Neural crest cell (in vitro differentiated cells): ENCODE measurements around the gene SASH1. TPM values are rescaled to one million over a fixed set of nuclear protein-coding genes. Genes with fewer than 3 reads are reported as not detected.

Experiments
- DNase-seq: peaks from one replicate; pipeline ENCODE4 v3.0.0; 2021; ENCODE audit warnings: low read depth, mixed read lengths, low spot score
- H3K27ac Mint-ChIP-seq: one replicate; pipeline ENCODE4 v1.8.0; 2021; ENCODE audit warnings: mild to moderate bottlenecking, mixed read lengths; ENCODE audit not compliant: unreplicated experiment
- H3K27me3 Mint-ChIP-seq: 2 replicates; pipeline ENCODE4 v1.8.0; 2021; ENCODE audit warnings: low read depth, mild to moderate bottlenecking, mixed read lengths
- H3K36me3 Mint-ChIP-seq: 2 replicates; pipeline ENCODE4 v1.8.0; 2021; ENCODE audit warnings: low read depth, mild to moderate bottlenecking, mixed read lengths
- H3K4me1 Mint-ChIP-seq: 2 replicates; pipeline ENCODE4 v1.8.0; 2021; ENCODE audit warnings: mixed read lengths
- H3K4me3 Mint-ChIP-seq: one replicate; pipeline ENCODE4 v1.8.0; 2021; ENCODE audit warnings: mild to moderate bottlenecking, mixed read lengths
- H3K9me3 Mint-ChIP-seq: 2 replicates; pipeline ENCODE4 v1.8.0; 2021; ENCODE audit warnings: mixed read lengths
- total RNA-seq: library from RNA; stranded (reverse); gene quantifications from 2 replicates; pipeline ENCODE4 v1.2.1, GENCODE V29; 2021
- TF ChIP-seq, protein P1 (sequence below): fragments of 200-600 bp; sonication (generic); conservative IDR thresholded peaks from 2 replicates; pipeline ENCODE4 v1.5.0; 2021; ENCODE audit warnings: antibody characterized with exemption, mild to moderate bottlenecking

SASH1 gene
- total RNA-seq, 1 donor from 2014 or later: 90.0 TPM

DNA sequence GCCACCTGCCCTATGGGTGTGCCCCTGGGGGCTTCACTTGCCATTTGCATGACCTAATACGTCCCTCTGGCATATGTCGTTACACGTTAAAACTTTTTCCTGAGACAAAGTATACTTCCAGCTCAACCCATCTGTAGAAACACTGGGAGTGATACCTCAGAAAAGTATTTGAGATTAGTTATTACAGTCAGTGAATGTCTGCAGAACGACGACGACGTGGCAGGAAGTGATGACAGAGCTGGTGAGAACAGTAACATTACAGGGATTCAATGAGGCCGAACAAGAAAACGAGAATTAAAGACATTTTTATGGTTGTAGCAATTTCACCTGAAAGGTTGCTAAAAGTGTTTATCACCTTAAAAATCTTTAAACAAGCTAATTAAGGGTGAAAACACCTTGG, 40.2 kb downstream of the SASH1 start:
- Mint-ChIP-seq H3K36me3 (peaks cover 5% of the 10 kb centered on the region), H3K4me3 (no peak overlapping the region), H3K27ac (no peak overlapping the region), H3K4me1 (peaks cover 69% of the 10 kb centered on the region), H3K9me3 (no peaks in the 10 kb centered on the region), H3K27me3 (no peaks in the 10 kb centered on the region)
- no peak for DNase-seq
- TF ChIP-seq, protein P1, sequence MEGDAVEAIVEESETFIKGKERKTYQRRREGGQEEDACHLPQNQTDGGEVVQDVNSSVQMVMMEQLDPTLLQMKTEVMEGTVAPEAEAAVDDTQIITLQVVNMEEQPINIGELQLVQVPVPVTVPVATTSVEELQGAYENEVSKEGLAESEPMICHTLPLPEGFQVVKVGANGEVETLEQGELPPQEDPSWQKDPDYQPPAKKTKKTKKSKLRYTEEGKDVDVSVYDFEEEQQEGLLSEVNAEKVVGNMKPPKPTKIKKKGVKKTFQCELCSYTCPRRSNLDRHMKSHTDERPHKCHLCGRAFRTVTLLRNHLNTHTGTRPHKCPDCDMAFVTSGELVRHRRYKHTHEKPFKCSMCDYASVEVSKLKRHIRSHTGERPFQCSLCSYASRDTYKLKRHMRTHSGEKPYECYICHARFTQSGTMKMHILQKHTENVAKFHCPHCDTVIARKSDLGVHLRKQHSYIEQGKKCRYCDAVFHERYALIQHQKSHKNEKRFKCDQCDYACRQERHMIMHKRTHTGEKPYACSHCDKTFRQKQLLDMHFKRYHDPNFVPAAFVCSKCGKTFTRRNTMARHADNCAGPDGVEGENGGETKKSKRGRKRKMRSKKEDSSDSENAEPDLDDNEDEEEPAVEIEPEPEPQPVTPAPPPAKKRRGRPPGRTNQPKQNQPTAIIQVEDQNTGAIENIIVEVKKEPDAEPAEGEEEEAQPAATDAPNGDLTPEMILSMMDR: no peak

DNA sequence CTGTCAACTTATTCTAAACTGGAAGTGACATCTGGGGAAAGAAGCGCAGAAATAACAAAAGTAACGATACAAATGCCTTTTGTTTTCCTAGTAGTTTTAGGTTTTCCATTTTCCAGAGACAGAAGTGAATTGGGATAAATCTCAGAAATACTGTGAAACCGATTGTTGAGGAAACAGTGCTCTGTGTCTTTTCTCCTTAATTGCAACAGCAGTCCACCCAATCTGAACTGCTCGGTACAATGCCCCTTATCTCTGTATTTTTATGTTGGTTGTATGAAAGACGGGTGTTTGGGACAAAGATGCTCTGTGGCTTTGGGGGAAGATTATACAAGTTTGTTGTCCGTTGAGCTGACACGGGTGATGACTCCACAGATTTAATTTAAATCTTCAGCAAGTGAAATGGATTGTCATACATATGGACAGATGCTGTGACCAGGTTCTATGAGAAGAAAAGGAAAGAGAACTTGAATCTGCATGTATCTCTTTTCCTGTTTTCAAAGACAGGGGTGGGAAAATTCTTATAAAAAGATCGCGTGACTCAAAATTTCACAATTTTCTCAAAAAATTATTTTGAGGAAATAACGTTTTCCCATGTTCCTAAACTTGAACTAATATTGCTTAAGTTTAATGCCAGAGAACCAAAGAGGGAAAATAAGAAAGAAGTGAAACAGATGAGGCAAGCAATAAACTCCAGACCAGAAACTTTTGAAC, 41.2 kb downstream of the SASH1 start:
- H3K4me1 Mint-ChIP-seq: peaks cover 73% of the 10 kb centered on the region
- H3K36me3 Mint-ChIP-seq: peaks cover 5% of the 10 kb centered on the region
- peak overlapping the region; percentile 20 for H3K27ac Mint-ChIP-seq
- no peaks in the 10 kb centered on the region for H3K27me3 Mint-ChIP-seq
- H3K9me3 Mint-ChIP-seq: no peaks in the 10 kb centered on the region
- DNase-seq: no peak
- H3K4me3 Mint-ChIP-seq: no peak overlapping the region
- TF ChIP-seq, protein P1: no peak

DNA sequence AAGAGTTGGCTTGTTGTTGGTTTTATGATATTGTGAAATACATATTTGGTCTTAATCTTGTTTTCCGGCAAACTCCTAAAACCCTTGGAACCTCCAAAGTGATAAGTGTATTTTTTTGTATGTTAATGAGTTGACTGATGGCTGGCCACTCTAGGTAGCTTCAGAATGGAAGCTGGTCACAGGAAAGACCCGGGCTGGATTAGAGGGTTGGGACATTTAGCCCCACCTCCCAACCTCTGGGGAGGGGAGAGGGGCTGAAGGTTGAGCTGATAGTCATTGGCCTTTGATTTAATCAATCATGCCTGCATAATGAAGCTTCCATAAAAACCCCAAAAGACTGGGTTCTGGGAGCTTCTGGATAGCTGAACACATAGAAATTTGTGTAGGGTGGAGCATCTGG, 42.7 kb downstream of the SASH1 start:
- H3K4me1 Mint-ChIP-seq: peaks cover 60% of the 10 kb centered on the region
- no peak for DNase-seq
- no peaks in the 10 kb centered on the region for H3K27me3 Mint-ChIP-seq

DNA sequence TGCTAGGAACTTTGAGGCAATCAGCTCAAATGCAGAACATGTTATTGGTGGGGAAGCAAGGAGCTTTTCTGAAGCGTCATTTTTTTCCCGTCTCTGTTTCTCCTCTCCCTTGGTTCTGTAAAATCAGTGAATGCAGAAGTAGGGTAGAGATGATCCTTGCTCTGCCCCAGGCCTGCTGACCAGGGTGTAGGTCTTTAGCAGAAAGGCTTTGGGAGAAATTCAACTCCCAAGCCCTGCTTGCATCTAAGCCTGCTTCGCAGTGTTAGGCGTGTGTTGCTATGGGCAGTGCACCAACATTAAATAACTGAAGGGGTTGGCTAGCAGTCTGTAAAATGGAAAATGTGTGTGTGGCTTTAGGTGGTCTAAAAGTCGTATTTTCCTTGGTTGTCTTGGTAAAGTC, 45.9 kb downstream of the SASH1 start:
- H3K27me3 Mint-ChIP-seq: no peaks in the 10 kb centered on the region
- TF ChIP-seq, protein P1: no peak
- no peak for DNase-seq
- peaks cover 46% of the 10 kb centered on the region for H3K4me1 Mint-ChIP-seq
- H3K9me3 Mint-ChIP-seq: no peaks in the 10 kb centered on the region
- peak overlapping the region; percentile 3 for H3K4me3 Mint-ChIP-seq
- H3K27ac Mint-ChIP-seq: peak overlapping the region; percentile 90
- peaks cover 9% of the 10 kb centered on the region for H3K36me3 Mint-ChIP-seq

More for the DNA sequence above, 42.7 kb downstream of the SASH1 start:
- Mint-ChIP-seq H3K4me3 (no peak overlapping the region), H3K27ac (no peak overlapping the region), H3K9me3 (no peaks in the 10 kb centered on the region), H3K36me3 (peaks cover 7% of the 10 kb centered on the region)
- TF ChIP-seq, protein P1: no peak

DNA sequence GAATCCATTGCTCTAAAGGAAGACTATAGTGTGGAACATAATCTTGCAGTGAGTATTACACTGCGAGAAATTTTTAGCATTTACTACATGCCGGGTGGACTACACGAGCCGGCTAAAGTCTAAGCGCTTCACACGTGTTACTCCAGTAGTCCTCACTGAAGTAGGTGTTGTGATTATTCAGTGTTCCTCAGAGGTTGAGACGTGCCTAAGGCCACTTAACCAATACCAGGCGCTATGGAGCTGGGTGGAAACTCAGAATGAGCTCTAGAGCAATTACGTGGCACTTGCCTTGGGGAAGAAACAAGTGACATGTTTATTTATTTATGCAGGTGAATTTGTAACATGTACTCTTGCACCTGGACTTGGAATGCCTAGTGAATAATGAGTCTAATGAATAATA, 46.4 kb downstream of the SASH1 start:
- H3K27me3 Mint-ChIP-seq: no peaks in the 10 kb centered on the region
- H3K4me3 Mint-ChIP-seq: no peak overlapping the region
- H3K4me1 Mint-ChIP-seq: peaks cover 40% of the 10 kb centered on the region
- TF ChIP-seq, protein P1: no peak
- DNase-seq: no peak
- H3K36me3 Mint-ChIP-seq: peaks cover 11% of the 10 kb centered on the region
- H3K9me3 Mint-ChIP-seq: no peaks in the 10 kb centered on the region
- H3K27ac Mint-ChIP-seq: no peak overlapping the region
